K562 (cell line): ENCODE measurements around the gene STX2. TPM values are rescaled to one million over a fixed set of nuclear protein-coding genes. Genes with fewer than 3 reads are reported as not detected.

Experiments
- BCLAF1 ChIP-seq, 2 experiments: fragments of 450-650 bp in 1 of 2; IDR thresholded peaks; 2 replicates each; pipeline ENCODE4 v1.6.1; 2011 to 2017; ENCODE audit warnings: low read depth in 2 of 2, antibody characterized with exemption in 1 of 2, borderline replicate concordance in 1 of 2, low read length in 1 of 2, mild to moderate bottlenecking in 1 of 2, mixed read lengths in 1 of 2; ENCODE audit not compliant: control insufficient read depth in 1 of 2
- FOXP1 ChIP-seq: sonication (generic); formaldehyde crosslinking; IDR thresholded peaks from 2 replicates; pipeline ENCODE4 v1.8.0; 2022; ENCODE audit warnings: mild to moderate bottlenecking, missing genetic modification reagents
- GMEB1 ChIP-seq: fragments of 250-450 bp; sonication (Bioruptor Pico); IDR thresholded peaks from 2 replicates; pipeline ENCODE4 v1.4.0; 2020; ENCODE audit warnings: mild to moderate bottlenecking
- LEF1 ChIP-seq: fragments of 450-650 bp; IDR thresholded peaks from 2 replicates; pipeline ENCODE4 v1.6.1; 2016; ENCODE audit warnings: mild to moderate bottlenecking
- MECOM ChIP-seq: fragments of 250-450 bp; sonication (Bioruptor Pico); IDR thresholded peaks from 2 replicates; pipeline ENCODE4 v1.8.0; 2022; ENCODE audit warnings: inconsistent platforms
- MEIS2 ChIP-seq: fragments of 450-650 bp; IDR thresholded peaks from 2 replicates; pipeline ENCODE4 v1.6.1; 2014; ENCODE audit warnings: mild to moderate bottlenecking; ENCODE audit not compliant: partially characterized antibody
- MTA3 ChIP-seq: fragments of 450-650 bp; formaldehyde crosslinking; IDR thresholded peaks from 2 replicates; pipeline ENCODE4 v1.6.1; 2017; ENCODE audit warnings: mild to moderate bottlenecking, borderline replicate concordance
- PBX2 ChIP-seq, 2 experiments: IDR thresholded peaks in 1 of 2; conservative IDR thresholded peaks in 1 of 2; 2 replicates each; pipeline ENCODE4 v1.6.1; 2016; ENCODE audit warnings: low read depth in 2 of 2, mild to moderate bottlenecking in 1 of 2, missing compliant biosample characterization in 1 of 2, missing genetic modification characterization in 1 of 2, moderate library complexity in 1 of 2
- RB1 ChIP-seq: fragments of 450-650 bp; IDR thresholded peaks from 2 replicates; pipeline ENCODE4 v1.6.1; 2017; ENCODE audit warnings: low read depth, mild to moderate bottlenecking
- SMARCC2 ChIP-seq: fragments of 450-650 bp; IDR thresholded peaks from 2 replicates; pipeline ENCODE4 v1.6.1; 2017; ENCODE audit warnings: antibody characterized with exemption, moderate library complexity, mild to moderate bottlenecking, low read depth
- ZBTB7A ChIP-seq: IDR thresholded peaks from 2 replicates; pipeline ENCODE4 v1.6.1; 2011; ENCODE audit warnings: low read depth, mild to moderate bottlenecking, low read length, moderate library complexity, borderline replicate concordance; ENCODE audit not compliant: control insufficient read depth
- polyA plus RNA-seq, 8 experiments: library from polyadenylated mRNA; depleted of rRNA in 4 of 8; stranded (reverse) in 5 of 8; unstranded in 3 of 8; fragments of >200 nt; fragmentation: Nextera tagmentation in 2 of 8; fragmentation: Illumina TruSeq in 1 of 8; extraction: Ambion mirVana in 2 of 8; extraction: Trizol in 1 of 8; gene quantifications; 2 replicates each; pipeline versions ENCODE4 v1.2.1 to v1.2.3, GENCODE V29; 2011 to 2014; ENCODE audit warnings: inconsistent platforms in 1 of 8, missing spikeins in 1 of 8
- total RNA-seq, 7 experiments: library from RNA; depleted of rRNA in 6 of 7; stranded (reverse); fragments of >200 nt in 6 of 7; fragmentation: Illumina TruSeq in 2 of 7; extraction: Trizol in 2 of 7; gene quantifications; 2 replicates each; pipeline versions ENCODE4 v1.2.1 to v1.2.3, GENCODE V29; 2011 to 2021; ENCODE audit warnings: low replicate concordance in 1 of 7

STX2 gene
- total and polyA plus RNA-seq, 9 of the 15 experiments (the other 6 are each of a cell fraction or from before 2014, with no cell fraction given): 22.2 to 54.6 (median 30.8) TPM

- TF ChIP-seq BCLAF1 (IDR thresholded peaks at IDR 0.05; ENCODE audit: borderline replicate concordance in 1 of 2, control insufficient read depth in 1 of 2, low read depth in 2 of 2, low read length in 1 of 2): peak in 1 of 2 experiments; percentile 62; a peak in 1 of 4 replicates
- 0 out of 2 replicates have a peak, but pooled peaks have one; percentile 50 for TF ChIP-seq RB1
- peak; percentile 43 for TF ChIP-seq MECOM
- peak; percentile 13; the same call in 1 of the 2 replicates for TF ChIP-seq GMEB1 (CRISPR knock-in tag)
- no peak for TF ChIP-seq PBX2 (CRISPR knock-in tag; IDR thresholded peaks at IDR 0.05; ENCODE audit: low read depth)
- TF ChIP-seq PBX2 (tag; conservative IDR thresholded peaks at IDR 0.05; ENCODE audit: low read depth): peak; percentile 61
- TF ChIP-seq SMARCC2: 0 out of 2 replicates have a peak, but pooled peaks have one; percentile 24
- TF ChIP-seq MEIS2: peak; percentile 66
- TF ChIP-seq FOXP1 (CRISPR knock-in tag): peak; percentile 42; the same call in 1 of the 2 replicates
- TF ChIP-seq ZBTB7A: peak; percentile 70; the same call in 1 of the 2 replicates
- 0 out of 2 replicates have a peak, but pooled peaks have one; percentile 24 for TF ChIP-seq LEF1
- TF ChIP-seq MTA3: peak; percentile 42; the same call in 1 of the 2 replicates
Observed at GRCh38 chr12:130870442-130871285, 31.6 kb upstream of the STX2 start (continued).
